Measurements from ENCODE around the gene SLC2A9. TPM values are rescaled to one million over a fixed set of nuclear protein-coding genes. Genes with fewer than 3 reads are reported as not detected.
"Not testable (repeated sequence)": the region's sequence is repeated elsewhere in the genome, so short reads cannot be mapped to it uniquely, and the experiment has no call there.

The SLC2A9 gene
- total and polyA plus RNA-seq, 2 of the 4 experiments (the other 2 are of a cell fraction): 0.72 to 2.1 TPM

GRCh38 chr4:9785891-9786290, 235.4 kb downstream of the SLC2A9 start:
- H2BK120ac ChIP-seq (ENCODE audit: low read depth, low read length); H3K9me1 ChIP-seq (ENCODE audit: insufficient read depth, low read length); H3K27me3 ChIP-seq (ENCODE audit: control insufficient read depth, insufficient read depth, low read length); H4K8ac ChIP-seq (ENCODE audit: low read depth in 2 of 2, low read length in 2 of 2); H3K14ac ChIP-seq (replicated peaks; ENCODE audit: low read depth, low read length); H4K91ac ChIP-seq (ENCODE audit: insufficient read depth, low read depth, low read length); dilution Hi-C loops (cut with HindIII; ENCODE audit: low sequenced_read_pairs, unreplicated experiment); ATAC-seq (ENCODE audit: low read depth); H2AFZ ChIP-seq (replicated peaks; ENCODE audit: low read length, poor library complexity); H3K9ac ChIP-seq (ENCODE audit: low read depth, low read length); H2BK20ac ChIP-seq (ENCODE audit: low read depth, low read length); H4K5ac ChIP-seq (ENCODE audit: low read depth, low read length); H3K9me3 ChIP-seq (ENCODE audit: control insufficient read depth, insufficient read depth, low read length); H2AK9ac ChIP-seq (replicated peaks; ENCODE audit: low read depth, low read length, poor library complexity); H2AK5ac ChIP-seq (ENCODE audit: low read depth, low read length); H3K4me2 ChIP-seq (ENCODE audit: low read depth, low read length); H3K23ac ChIP-seq (ENCODE audit: low read depth, low read length); H3K4me1 ChIP-seq (ENCODE audit: control insufficient read depth, insufficient read depth, low read length); H3K27ac ChIP-seq (ENCODE audit: insufficient read depth, low read length); H3K36me3 ChIP-seq (ENCODE audit: control insufficient read depth, insufficient read depth, low read length); H2BK5ac ChIP-seq (ENCODE audit: low read depth, low read length, poor library complexity, severe bottlenecking); BruUV-seq (replicated peaks); H3K4me3 ChIP-seq (ENCODE audit: insufficient read depth, low read depth, low read length); H3K4ac ChIP-seq (ENCODE audit: low read depth, low read length); H3K56ac ChIP-seq (ENCODE audit: extremely low read depth, insufficient read depth, low read length); H3K18ac ChIP-seq (ENCODE audit: low read depth, low read length); DNase-seq; H4K20me1 ChIP-seq (ENCODE audit: insufficient read depth, low read length); intact Hi-C loops (cut with micrococcal nuclease); H3K79me1 ChIP-seq (ENCODE audit: low read depth in 1 of 2, low read length in 2 of 2); in situ Hi-C loops (cut with MboI; ENCODE audit: low sequenced_read_pairs); POLR2A ChIA-PET (ENCODE audit: unreplicated experiment); H2BK15ac ChIP-seq (ENCODE audit: low read depth, low read length); CTCF ChIA-PET: not testable (repeated sequence)
- WGBS, 2 experiments (ENCODE audit: extremely low coverage in 2 of 2, insufficient read length in 1 of 2): 57% methylated on average over 3 of the region's 5 CpGs; no CpG with 5 or more reads in 1 of the 2 experiments
